ENCODE results near the gene CUL4A. TPM values are rescaled to one million over a fixed set of nuclear protein-coding genes. Genes with fewer than 3 reads are reported as not detected.

Gene CUL4A
- total RNA-seq, 4 donors from 2014 or later, result 106 to 143 (median 122) TPM

- TF ChIP-seq, protein P1, sequence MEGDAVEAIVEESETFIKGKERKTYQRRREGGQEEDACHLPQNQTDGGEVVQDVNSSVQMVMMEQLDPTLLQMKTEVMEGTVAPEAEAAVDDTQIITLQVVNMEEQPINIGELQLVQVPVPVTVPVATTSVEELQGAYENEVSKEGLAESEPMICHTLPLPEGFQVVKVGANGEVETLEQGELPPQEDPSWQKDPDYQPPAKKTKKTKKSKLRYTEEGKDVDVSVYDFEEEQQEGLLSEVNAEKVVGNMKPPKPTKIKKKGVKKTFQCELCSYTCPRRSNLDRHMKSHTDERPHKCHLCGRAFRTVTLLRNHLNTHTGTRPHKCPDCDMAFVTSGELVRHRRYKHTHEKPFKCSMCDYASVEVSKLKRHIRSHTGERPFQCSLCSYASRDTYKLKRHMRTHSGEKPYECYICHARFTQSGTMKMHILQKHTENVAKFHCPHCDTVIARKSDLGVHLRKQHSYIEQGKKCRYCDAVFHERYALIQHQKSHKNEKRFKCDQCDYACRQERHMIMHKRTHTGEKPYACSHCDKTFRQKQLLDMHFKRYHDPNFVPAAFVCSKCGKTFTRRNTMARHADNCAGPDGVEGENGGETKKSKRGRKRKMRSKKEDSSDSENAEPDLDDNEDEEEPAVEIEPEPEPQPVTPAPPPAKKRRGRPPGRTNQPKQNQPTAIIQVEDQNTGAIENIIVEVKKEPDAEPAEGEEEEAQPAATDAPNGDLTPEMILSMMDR (IDR thresholded peaks at IDR 0.05; ENCODE audit: low read depth), result no peak
Measured at GRCh38 chr13:113304121-113304520, 94.7 kb downstream of the CUL4A start.

DNA sequence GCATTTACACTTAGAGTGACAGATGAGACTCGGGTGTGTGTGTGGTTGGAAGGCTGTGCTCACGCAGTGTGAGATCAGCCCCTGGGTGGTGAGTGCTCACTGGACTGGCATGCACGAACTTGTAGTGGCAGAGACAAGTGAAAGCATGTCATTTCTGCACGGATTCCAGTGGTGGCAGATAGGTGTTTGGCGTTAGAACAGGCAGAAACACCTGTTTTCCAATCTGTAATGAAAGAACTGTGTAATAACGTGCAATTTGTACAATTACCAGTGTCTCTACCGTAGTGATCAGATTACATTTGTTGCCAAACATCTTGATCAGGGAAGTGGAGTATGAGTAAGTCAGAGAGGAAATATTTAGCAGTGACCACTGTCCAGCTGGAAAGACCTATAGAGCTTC is 95.8 kb downstream of the CUL4A start:
- TF ChIP-seq, protein P1 (IDR thresholded peaks at IDR 0.05; ENCODE audit: low read depth), result no peak

DNA sequence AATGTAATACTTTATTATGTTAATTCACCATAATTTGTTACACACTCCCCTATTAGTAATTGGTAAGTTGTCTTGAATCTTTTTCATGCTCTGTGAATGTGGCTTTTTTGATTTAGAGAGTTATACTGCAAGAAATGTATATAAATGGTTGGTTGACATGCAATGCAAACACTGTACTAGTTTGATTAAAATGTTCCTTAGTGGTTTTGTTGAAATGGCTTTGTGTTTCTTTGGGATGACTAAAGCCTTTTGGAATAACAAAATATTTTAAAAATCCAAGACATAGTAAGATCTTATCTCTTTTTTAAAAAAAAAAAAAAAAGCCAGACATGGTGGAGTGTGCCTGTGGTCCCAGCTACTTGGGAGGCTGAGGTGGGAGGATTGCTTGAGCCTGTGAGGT is 98.1 kb downstream of the CUL4A start:
- TF ChIP-seq, protein P1 (IDR thresholded peaks at IDR 0.05; ENCODE audit: low read depth), result no peak

GRCh38 chr13:113309473-113309872 is 100.1 kb downstream of the CUL4A start:
- TF ChIP-seq, protein P1 (IDR thresholded peaks at IDR 0.05; ENCODE audit: low read depth), result no peak

GRCh38 chr13:113315992-113316391 is 106.6 kb downstream of the CUL4A start:
- TF ChIP-seq, protein P1 (IDR thresholded peaks at IDR 0.05; ENCODE audit: low read depth), result no peak

Small RNA genes lying within 50 kb of the gene (small RNA-seq; reads per million reads assigned to genes)
- not detected for gene AL137002.1
- gene MIR8075, result not detected

Other genes with a start within 250 kb of the CUL4A start
- gene MCF2L, start 240.4 kb upstream of the CUL4A start, total RNA-seq, result 100 to 1,000 TPM in 1 of 4 donors, 10 to 100 TPM in 3; 18.4 to 173 (median 57.6) TPM
- under 1 TPM in 1 of 4 donors, not detected in 3; 0.17 TPM for gene F7, start 103.8 kb upstream of the CUL4A start, total RNA-seq
- gene F10, start 86.8 kb upstream of the CUL4A start, total RNA-seq, result 10 to 100 TPM in 3 of 4 donors, 1 to 10 TPM in 1; 7.3 to 33.0 (median 20.7) TPM
- gene PROZ, start 51.0 kb upstream of the CUL4A start, total RNA-seq, result not detected
- 10 to 100 TPM; 38.4 to 61.7 (median 46.0) TPM for gene PCID2, start 944 bp upstream of the CUL4A start, total RNA-seq
- gene LAMP1, start 87.6 kb downstream of the CUL4A start, total RNA-seq, result 100 to 1,000 TPM; 106 to 178 (median 125) TPM
- gene GRTP1, start 154.5 kb downstream of the CUL4A start, total RNA-seq, result 1 to 10 TPM; 2.2 to 5.8 (median 4.1) TPM
- 1 to 10 TPM; 2.2 to 5.3 (median 2.9) TPM for gene ADPRHL1, start 243.9 kb downstream of the CUL4A start, total RNA-seq